Endothelial cell of umbilical vein (primary cell): Measurements from ENCODE around the gene AMN1.

Source experiments
- EZH2 ChIP-seq: IDR thresholded peaks from 2 replicates; pipeline ENCODE4 v1.6.1; 2012; ENCODE audit warnings: borderline replicate concordance, low read depth, mild to moderate bottlenecking, moderate library complexity, low read length, inconsistent platforms; ENCODE audit not compliant: severe bottlenecking
- POLR2AphosphoS5 ChIP-seq: IDR thresholded peaks from 2 replicates; pipeline ENCODE4 v1.6.1; 2012; ENCODE audit warnings: low read depth, mild to moderate bottlenecking, control low read depth, low read length, moderate library complexity; ENCODE audit not compliant: insufficient read depth
- TF ChIP-seq, protein P1 (sequence below), 2 donors: IDR thresholded peaks; 1 replicate in 1 of 2; 2 replicates in 1 of 2; pipeline ENCODE4 v1.5.1; 2011; ENCODE audit warnings: low read length in 2 of 2, mild to moderate bottlenecking in 2 of 2, moderate library complexity in 2 of 2, control low read depth in 1 of 2, inconsistent platforms in 1 of 2, low read depth in 1 of 2; ENCODE audit not compliant: insufficient read depth in 1 of 2; ENCODE audit errors: extremely low read depth in 1 of 2
- TF ChIP-seq, protein P2 (sequence below): IDR thresholded peaks from 2 replicates; pipeline ENCODE4 v1.6.1; 2011; ENCODE audit not compliant: insufficient read depth, insufficient read length

DNA sequence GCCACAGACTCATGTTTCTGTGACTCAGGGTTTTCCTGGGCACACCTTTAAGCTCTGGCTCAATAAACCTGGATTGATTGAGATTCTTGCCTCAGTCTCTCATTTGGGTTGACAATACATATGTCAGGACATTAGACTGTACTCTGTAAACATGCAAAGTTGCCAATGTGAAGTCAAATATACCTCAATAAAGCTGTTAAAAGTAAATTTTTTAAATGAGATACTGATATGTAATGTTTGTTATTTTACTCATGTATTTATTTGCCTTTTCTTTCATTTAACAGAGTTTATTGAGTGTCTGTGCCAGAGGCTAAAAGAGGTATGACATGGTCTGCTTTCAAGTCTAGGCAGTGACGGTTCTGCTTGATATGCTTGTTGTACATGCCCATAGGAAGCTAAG lies 73.0 kb downstream of the AMN1 start:
- TF ChIP-seq, protein P1, sequence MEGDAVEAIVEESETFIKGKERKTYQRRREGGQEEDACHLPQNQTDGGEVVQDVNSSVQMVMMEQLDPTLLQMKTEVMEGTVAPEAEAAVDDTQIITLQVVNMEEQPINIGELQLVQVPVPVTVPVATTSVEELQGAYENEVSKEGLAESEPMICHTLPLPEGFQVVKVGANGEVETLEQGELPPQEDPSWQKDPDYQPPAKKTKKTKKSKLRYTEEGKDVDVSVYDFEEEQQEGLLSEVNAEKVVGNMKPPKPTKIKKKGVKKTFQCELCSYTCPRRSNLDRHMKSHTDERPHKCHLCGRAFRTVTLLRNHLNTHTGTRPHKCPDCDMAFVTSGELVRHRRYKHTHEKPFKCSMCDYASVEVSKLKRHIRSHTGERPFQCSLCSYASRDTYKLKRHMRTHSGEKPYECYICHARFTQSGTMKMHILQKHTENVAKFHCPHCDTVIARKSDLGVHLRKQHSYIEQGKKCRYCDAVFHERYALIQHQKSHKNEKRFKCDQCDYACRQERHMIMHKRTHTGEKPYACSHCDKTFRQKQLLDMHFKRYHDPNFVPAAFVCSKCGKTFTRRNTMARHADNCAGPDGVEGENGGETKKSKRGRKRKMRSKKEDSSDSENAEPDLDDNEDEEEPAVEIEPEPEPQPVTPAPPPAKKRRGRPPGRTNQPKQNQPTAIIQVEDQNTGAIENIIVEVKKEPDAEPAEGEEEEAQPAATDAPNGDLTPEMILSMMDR (IDR thresholded peaks at IDR 0.05; ENCODE audit: extremely low read depth in 1 of 2, insufficient read depth in 1 of 2, low read depth in 1 of 2, low read length in 2 of 2), result no peak
- TF ChIP-seq POLR2AphosphoS5 (no peak), EZH2 (no peak)
- TF ChIP-seq, protein P2, sequence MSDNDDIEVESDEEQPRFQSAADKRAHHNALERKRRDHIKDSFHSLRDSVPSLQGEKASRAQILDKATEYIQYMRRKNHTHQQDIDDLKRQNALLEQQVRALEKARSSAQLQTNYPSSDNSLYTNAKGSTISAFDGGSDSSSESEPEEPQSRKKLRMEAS, result no peak
